Measurements from ENCODE around the gene PDE2A. TPM values are rescaled to one million over a fixed set of nuclear protein-coding genes. Genes with fewer than 3 reads are reported as not detected.

PDE2A gene
- total and polyA plus RNA-seq, 10 of the 15 experiments (the other 5 are each of a cell fraction or from before 2014, with no cell fraction given) = 0.06 to 0.15 (median 0.11) TPM; not detected in 6

DNA sequence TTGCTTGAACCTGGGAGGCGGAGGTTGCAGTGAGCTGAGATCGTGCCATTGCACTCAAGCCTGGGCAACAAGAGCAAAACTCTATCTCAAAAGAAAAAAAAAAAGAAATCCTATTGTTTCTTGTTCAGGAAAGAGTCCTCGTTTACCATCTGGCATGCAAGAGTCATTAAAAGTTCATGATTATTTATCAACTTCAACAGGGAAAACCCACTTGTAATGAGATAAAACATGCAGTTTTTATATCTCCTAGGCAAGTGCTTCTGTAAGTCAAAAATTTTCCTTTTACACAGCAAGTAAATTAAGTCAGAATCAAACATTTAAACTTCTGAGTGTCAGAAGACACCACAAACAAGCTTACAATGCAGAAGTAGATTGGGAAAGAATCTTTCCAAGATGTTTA lies 145.2 kb downstream of the PDE2A start:
- in situ Hi-C loops (cut with MboI) = no loop called here
- TF ChIP-seq NR2C1 (IDR thresholded peaks at IDR 0.05) (no peak), SPI1 (IDR thresholded peaks at IDR 0.05; ENCODE audit: borderline replicate concordance, insufficient read depth, low read depth, low read length) (no peak), POU2F2 (IDR thresholded peaks at IDR 0.05; ENCODE audit: borderline replicate concordance, low read depth, low read length) (no peak), NFYA (IDR thresholded peaks at IDR 0.05; ENCODE audit: borderline replicate concordance, low read depth, low read length) (no peak), MTA3 (IDR thresholded peaks at IDR 0.05; ENCODE audit: borderline replicate concordance, low read length) (no peak), SMAD5 (IDR thresholded peaks at IDR 0.05; ENCODE audit: low read depth) (no peak), BACH1 (IDR thresholded peaks at IDR 0.05; ENCODE audit: borderline replicate concordance) (no peak), SUPT20H (IDR thresholded peaks at IDR 0.05; ENCODE audit: borderline replicate concordance, control insufficient read depth, low read depth, low read length) (no peak)
- TF ChIP-seq, protein P1, sequence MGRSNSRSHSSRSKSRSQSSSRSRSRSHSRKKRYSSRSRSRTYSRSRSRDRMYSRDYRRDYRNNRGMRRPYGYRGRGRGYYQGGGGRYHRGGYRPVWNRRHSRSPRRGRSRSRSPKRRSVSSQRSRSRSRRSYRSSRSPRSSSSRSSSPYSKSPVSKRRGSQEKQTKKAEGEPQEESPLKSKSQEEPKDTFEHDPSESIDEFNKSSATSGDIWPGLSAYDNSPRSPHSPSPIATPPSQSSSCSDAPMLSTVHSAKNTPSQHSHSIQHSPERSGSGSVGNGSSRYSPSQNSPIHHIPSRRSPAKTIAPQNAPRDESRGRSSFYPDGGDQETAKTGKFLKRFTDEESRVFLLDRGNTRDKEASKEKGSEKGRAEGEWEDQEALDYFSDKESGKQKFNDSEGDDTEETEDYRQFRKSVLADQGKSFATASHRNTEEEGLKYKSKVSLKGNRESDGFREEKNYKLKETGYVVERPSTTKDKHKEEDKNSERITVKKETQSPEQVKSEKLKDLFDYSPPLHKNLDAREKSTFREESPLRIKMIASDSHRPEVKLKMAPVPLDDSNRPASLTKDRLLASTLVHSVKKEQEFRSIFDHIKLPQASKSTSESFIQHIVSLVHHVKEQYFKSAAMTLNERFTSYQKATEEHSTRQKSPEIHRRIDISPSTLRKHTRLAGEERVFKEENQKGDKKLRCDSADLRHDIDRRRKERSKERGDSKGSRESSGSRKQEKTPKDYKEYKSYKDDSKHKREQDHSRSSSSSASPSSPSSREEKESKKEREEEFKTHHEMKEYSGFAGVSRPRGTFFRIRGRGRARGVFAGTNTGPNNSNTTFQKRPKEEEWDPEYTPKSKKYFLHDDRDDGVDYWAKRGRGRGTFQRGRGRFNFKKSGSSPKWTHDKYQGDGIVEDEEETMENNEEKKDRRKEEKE (IDR thresholded peaks at IDR 0.05) = no peak
- TF ChIP-seq, protein P2, sequence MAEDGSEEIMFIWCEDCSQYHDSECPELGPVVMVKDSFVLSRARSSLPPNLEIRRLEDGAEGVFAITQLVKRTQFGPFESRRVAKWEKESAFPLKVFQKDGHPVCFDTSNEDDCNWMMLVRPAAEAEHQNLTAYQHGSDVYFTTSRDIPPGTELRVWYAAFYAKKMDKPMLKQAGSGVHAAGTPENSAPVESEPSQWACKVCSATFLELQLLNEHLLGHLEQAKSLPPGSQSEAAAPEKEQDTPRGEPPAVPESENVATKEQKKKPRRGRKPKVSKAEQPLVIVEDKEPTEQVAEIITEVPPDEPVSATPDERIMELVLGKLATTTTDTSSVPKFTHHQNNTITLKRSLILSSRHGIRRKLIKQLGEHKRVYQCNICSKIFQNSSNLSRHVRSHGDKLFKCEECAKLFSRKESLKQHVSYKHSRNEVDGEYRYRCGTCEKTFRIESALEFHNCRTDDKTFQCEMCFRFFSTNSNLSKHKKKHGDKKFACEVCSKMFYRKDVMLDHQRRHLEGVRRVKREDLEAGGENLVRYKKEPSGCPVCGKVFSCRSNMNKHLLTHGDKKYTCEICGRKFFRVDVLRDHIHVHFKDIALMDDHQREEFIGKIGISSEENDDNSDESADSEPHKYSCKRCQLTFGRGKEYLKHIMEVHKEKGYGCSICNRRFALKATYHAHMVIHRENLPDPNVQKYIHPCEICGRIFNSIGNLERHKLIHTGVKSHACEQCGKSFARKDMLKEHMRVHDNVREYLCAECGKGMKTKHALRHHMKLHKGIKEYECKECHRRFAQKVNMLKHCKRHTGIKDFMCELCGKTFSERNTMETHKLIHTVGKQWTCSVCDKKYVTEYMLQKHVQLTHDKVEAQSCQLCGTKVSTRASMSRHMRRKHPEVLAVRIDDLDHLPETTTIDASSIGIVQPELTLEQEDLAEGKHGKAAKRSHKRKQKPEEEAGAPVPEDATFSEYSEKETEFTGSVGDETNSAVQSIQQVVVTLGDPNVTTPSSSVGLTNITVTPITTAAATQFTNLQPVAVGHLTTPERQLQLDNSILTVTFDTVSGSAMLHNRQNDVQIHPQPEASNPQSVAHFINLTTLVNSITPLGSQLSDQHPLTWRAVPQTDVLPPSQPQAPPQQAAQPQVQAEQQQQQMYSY (CRISPR knock-in tag; IDR thresholded peaks at IDR 0.05) = no peak
- TF ChIP-seq, protein P3, sequence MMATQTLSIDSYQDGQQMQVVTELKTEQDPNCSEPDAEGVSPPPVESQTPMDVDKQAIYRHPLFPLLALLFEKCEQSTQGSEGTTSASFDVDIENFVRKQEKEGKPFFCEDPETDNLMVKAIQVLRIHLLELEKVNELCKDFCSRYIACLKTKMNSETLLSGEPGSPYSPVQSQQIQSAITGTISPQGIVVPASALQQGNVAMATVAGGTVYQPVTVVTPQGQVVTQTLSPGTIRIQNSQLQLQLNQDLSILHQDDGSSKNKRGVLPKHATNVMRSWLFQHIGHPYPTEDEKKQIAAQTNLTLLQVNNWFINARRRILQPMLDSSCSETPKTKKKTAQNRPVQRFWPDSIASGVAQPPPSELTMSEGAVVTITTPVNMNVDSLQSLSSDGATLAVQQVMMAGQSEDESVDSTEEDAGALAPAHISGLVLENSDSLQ (IDR thresholded peaks at IDR 0.05) = no peak
- TF ChIP-seq, protein P4, sequence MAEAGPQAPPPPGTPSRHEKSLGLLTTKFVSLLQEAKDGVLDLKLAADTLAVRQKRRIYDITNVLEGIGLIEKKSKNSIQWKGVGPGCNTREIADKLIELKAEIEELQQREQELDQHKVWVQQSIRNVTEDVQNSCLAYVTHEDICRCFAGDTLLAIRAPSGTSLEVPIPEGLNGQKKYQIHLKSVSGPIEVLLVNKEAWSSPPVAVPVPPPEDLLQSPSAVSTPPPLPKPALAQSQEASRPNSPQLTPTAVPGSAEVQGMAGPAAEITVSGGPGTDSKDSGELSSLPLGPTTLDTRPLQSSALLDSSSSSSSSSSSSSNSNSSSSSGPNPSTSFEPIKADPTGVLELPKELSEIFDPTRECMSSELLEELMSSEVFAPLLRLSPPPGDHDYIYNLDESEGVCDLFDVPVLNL (IDR thresholded peaks at IDR 0.05; ENCODE audit: low read depth, low read length) = no peak

More for the DNA sequence above, 145.2 kb downstream of the PDE2A start:
- Histone ChIP-seq H3K36me3 (ENCODE audit: control insufficient read depth in 2 of 2, insufficient read depth in 2 of 2, low read length in 1 of 2) (no peaks in the 10 kb centered on the region), H3K9ac (ENCODE audit: control insufficient read depth, insufficient read depth, low read length) (no peak overlapping the region), H2AFZ (ENCODE audit: control insufficient read depth, low read depth, low read length) (no peak overlapping the region), H3K4me1 (ENCODE audit: control insufficient read depth, insufficient read depth, low read length) (peaks cover 3% of the 10 kb centered on the region; the same call in 1 of the 2 replicates), H3K4me2 (ENCODE audit: control insufficient read depth, insufficient read depth) (no peak overlapping the region), H3K9me3 (replicated peaks; ENCODE audit: control insufficient read depth, insufficient read depth, low read length) (no peaks in the 10 kb centered on the region), H4K20me1 (ENCODE audit: control insufficient read depth, insufficient read depth) (no peaks in the 10 kb centered on the region), H3K27me3 (replicated peaks in 1 of 2; ENCODE audit: control insufficient read depth in 2 of 2, insufficient read depth in 2 of 2, low read length in 1 of 2) (no peaks in the 10 kb centered on the region), H3K79me2 (ENCODE audit: control insufficient read depth, insufficient read depth, low read length) (no peaks in the 10 kb centered on the region), H3K4me3 (no peak overlapping the region), H3K27ac (ENCODE audit: control insufficient read depth, insufficient read depth) (no peak overlapping the region)
- CTCF ChIA-PET = no interaction called here
- POLR2A ChIA-PET = no interaction called here
- SMC1A ChIA-PET (ENCODE audit: uncharacterized antibody, unreplicated experiment) = no interaction called here
- FAIRE-seq (no peak), ATAC-seq (no peak), DNase-seq (ENCODE audit: low read depth, low spot score) (no peak)
- intact Hi-C loops (cut with micrococcal nuclease; ENCODE audit: unreplicated experiment) = no loop called here
- no TSS peak for BruUV-seq (replicated peaks)
- RAD21 ChIA-PET (ENCODE audit: unreplicated experiment) = no interaction called here
- WGBS (ENCODE audit: insufficient coverage, insufficient replicate concordance, low lambda C conversion rate, missing lambda C conversion rate) = 39% methylated on average over 3 of the region's 3 CpGs
